Activated CD8-positive, alpha-beta T cell treated with anti-CD3 and anti-CD28 coated beads, Interleukin-2, amount 10 ng/mL, durations not matched to agents 7 days and 5 days (primary cell): ENCODE measurements around the gene GPALPP1. TPM values are rescaled to one million over a fixed set of nuclear protein-coding genes. Genes with fewer than 3 reads are reported as not detected.

Source experiments
- ATAC-seq: fragments of 150-1000 bp; cut with Tn5 transposase; one replicate; pipeline ENCODE4 v1.10.0; 2021; ENCODE audit warnings: moderate library complexity
- CTCF ChIA-PET: fragments of 350-600 bp; sonication (Branson Sonifier 250); formaldehyde crosslinking; loops from one replicate; lab custom pipeline; 2021; ENCODE audit warnings: antibody characterized with exemption; lab: Charles Lee
- POLR2A ChIA-PET: fragments of 350-600 bp; sonication (Branson Sonifier 250); formaldehyde crosslinking; loops from one replicate; lab custom pipeline; 2021; ENCODE audit warnings: antibody characterized with exemption; lab: Charles Lee
- DNase-seq: peaks from one replicate; pipeline ENCODE4 v3.0.0-alpha.2; 2020
- H3K27ac Mint-ChIP-seq: one replicate; pipeline ENCODE4 v1.8.0; 2021; ENCODE audit warnings: mild to moderate bottlenecking, mixed read lengths
- H3K27me3 Mint-ChIP-seq: one replicate; pipeline ENCODE4 v1.8.0; 2021; ENCODE audit warnings: low read depth, mixed read lengths
- H3K36me3 Mint-ChIP-seq: one replicate; pipeline ENCODE4 v1.8.0; 2021; ENCODE audit warnings: low read depth, mixed read lengths
- H3K4me1 Mint-ChIP-seq: one replicate; pipeline ENCODE4 v1.8.0; 2021; ENCODE audit warnings: low read depth, mixed read lengths
- H3K4me3 Mint-ChIP-seq: one replicate; pipeline ENCODE4 v1.8.0; 2021; ENCODE audit warnings: mild to moderate bottlenecking, mixed read lengths
- H3K9me3 Mint-ChIP-seq: one replicate; pipeline ENCODE4 v1.8.0; 2022; ENCODE audit warnings: mixed read lengths; ENCODE audit not compliant: insufficient read depth
- total RNA-seq, 2 experiments: library from RNA; stranded (reverse); gene quantifications; one replicate each; pipeline ENCODE4 v1.2.3, GENCODE V29; 2021

The GPALPP1 gene
- total RNA-seq, 2 experiments from 2014 or later, result 28.9 to 31.9 TPM

DNA sequence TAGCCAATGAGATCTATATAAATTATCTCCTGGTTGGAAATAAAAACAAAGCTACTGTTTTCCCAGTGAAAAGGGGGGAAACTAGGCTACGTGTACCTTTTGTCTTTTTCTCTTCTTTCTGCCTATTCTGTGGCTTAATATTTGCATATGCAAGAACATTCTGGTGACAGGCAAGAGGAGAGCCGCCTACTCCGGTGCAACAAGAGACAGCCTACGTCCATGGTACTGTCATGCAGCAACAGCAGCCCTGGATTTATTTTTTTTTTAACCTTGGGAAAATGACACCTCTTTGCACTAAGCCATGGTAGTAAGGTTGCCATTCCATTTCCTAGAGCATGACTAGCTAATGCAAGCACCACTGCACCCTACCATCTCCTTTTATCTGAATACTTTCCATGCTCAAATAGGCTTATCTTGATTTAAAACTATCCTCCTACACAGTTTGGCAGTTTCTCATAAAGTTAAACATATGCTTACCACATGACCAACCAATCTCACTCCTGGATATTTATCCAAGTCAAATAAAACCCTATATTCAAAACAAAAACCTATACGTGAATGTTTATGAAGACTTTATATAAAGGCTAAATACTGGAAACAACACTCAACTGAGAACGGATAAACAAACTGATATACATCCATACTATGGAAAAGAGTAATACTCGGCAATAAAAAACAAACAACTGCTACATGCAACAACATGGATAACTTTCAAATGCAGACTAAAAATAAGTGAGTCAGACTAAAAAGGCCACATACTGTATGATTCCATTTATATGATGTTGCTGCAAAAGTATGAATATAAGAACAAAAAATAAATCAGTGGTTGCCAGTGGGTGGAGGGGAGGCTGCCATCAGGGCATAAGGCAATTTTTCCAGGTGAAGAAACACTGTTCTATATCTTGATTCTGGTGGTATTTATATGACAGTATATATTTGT, 17.4 kb upstream of the GPALPP1 start:
- H3K9me3 Mint-ChIP-seq, result no peaks in the 10 kb centered on the region
- no peaks in the 10 kb centered on the region for H3K27me3 Mint-ChIP-seq
- DNase-seq, result no peak
- no peak overlapping the region for H3K4me3 Mint-ChIP-seq
- POLR2A ChIA-PET, result no interaction called here
- no peaks in the 10 kb centered on the region for H3K4me1 Mint-ChIP-seq
- peaks cover 2% of the 10 kb centered on the region for H3K36me3 Mint-ChIP-seq
- H3K27ac Mint-ChIP-seq, result no peak overlapping the region
- CTCF ChIA-PET, result interaction anchor here (0.9 to 4.0 kb wide), 6 partner anchors 18 to 489 kb away, joined by 3 to 31 read pairs (median 5); partner anchors contain the start of genes GPALPP1 and NUFIP1
- no peak for ATAC-seq

DNA sequence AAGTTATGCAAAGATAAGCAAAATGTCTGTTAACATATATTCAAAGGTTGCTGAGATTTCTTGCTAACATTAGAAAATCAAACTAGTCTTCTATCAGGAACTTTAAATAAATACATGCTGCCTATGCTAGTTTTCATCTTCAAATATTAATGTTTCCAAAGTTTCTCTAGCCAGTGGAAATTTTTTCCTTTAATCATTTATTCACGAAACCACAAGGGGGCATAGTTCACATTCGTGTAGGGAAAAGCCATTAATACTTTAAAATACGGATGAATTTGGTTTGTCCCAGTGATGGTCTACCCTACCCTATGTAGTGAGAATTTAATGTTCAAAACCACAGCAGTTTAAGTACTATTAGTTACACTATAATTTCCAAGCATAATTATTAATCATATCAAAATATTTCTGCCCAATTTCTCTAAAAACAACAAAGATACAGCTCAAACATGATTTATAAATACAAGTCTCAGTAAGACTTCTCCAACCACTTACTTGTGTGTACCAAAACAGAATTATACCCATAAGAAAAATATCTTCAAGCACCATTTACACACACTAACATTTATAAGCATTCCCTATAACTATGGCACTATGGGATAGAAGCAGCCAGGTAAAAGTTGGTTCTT, 16.3 kb upstream of the GPALPP1 start:
- DNase-seq (no peak), ATAC-seq (no peak)
- Mint-ChIP-seq H3K36me3 (peaks cover 8% of the 10 kb centered on the region), H3K27ac (no peak overlapping the region), H3K4me1 (no peaks in the 10 kb centered on the region), H3K4me3 (no peak overlapping the region), H3K27me3 (no peaks in the 10 kb centered on the region), H3K9me3 (no peaks in the 10 kb centered on the region)
- ChIA-PET CTCF (interaction anchor here (0.8 to 2.0 kb wide), 12 partner anchors 10 to 490 kb away, joined by 3 to 8 read pairs (median 4); partner anchors contain the start of genes GPALPP1 and NUFIP1), POLR2A (no interaction called here)

DNA sequence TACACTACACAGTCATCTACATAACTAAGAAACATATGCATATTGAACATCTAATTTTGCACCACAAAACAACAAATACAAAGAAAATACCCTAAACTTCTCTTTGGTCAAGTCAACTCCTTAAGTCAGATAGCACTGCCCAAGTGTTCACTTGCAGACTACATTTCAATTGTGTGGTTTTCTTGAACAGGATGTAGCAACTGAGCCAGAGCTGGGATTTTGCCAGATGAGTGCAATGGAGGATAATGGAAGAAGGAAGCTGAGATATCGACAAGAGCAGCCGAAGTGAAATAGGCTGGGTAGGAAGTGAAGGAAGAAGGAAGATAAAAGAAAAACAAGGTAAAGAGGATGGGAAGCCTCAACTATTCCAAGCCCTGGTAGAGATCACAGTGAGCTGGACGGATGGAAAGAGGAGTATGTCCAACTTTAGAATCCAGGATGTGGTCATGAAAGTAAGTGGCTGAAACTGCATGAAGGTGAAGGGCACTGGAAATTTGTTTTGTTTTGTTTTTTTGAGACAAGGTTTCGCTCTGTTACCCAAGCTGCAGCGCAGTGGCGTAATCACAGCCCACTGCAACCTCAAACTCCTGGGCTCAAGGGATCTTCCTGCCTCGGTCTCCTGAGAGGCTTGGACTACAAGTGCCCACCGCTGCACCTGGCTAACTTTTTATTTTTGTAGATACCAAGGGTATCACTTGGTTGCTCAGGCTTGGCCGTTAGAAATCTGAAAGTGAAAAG, 15.1 kb upstream of the GPALPP1 start:
- Mint-ChIP-seq H3K4me3 (no peak overlapping the region), H3K9me3 (no peaks in the 10 kb centered on the region), H3K4me1 (no peaks in the 10 kb centered on the region), H3K27me3 (no peaks in the 10 kb centered on the region), H3K27ac (no peak overlapping the region), H3K36me3 (peaks cover 15% of the 10 kb centered on the region)
- ATAC-seq (no peak), DNase-seq (no peak)
- ChIA-PET CTCF (interaction anchor here (0.8 to 2.0 kb wide), 12 partner anchors 9 to 491 kb away, joined by 3 to 8 read pairs (median 4); partner anchors contain the start of genes GPALPP1 and NUFIP1), POLR2A (interaction anchor here (0.6 kb wide), 1 partner anchor 40 kb away, joined by 3 read pairs; no protein-coding TSS in a partner anchor)

DNA sequence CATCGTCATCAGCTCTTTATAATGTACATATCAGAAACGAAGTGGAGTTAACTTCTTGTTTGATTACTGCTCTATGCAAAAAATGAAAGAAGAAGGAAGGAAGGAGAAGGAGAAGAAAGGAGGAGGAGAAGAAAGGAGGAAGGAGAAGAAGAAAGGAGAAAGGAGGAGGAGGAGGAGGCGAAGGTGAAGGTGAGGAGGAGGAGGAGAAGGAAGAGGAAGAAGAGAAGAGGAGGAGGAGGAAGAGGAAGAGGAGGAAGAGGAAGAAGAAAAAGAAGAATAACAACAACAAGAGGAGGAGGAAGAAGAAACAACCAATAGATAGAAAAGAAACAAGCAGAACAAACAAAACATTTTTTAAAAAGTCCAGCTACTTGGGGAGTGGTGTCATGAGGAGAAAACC, 13.1 kb upstream of the GPALPP1 start:
- ChIA-PET POLR2A (no interaction called here), CTCF (interaction anchor here (0.8 to 1.5 kb wide), 3 partner anchors 10 to 59 kb away, joined by 3 to 4 read pairs (median 3); no protein-coding TSS in a partner anchor)
- DNase-seq (no peak), ATAC-seq (no peak)
- H3K36me3 Mint-ChIP-seq, result peaks cover 15% of the 10 kb centered on the region
- H3K4me3 Mint-ChIP-seq, result no peak overlapping the region
- H3K4me1 Mint-ChIP-seq, result no peaks in the 10 kb centered on the region
- H3K27me3 Mint-ChIP-seq, result no peaks in the 10 kb centered on the region
- H3K27ac Mint-ChIP-seq, result no peak overlapping the region
- no peaks in the 10 kb centered on the region for H3K9me3 Mint-ChIP-seq

DNA sequence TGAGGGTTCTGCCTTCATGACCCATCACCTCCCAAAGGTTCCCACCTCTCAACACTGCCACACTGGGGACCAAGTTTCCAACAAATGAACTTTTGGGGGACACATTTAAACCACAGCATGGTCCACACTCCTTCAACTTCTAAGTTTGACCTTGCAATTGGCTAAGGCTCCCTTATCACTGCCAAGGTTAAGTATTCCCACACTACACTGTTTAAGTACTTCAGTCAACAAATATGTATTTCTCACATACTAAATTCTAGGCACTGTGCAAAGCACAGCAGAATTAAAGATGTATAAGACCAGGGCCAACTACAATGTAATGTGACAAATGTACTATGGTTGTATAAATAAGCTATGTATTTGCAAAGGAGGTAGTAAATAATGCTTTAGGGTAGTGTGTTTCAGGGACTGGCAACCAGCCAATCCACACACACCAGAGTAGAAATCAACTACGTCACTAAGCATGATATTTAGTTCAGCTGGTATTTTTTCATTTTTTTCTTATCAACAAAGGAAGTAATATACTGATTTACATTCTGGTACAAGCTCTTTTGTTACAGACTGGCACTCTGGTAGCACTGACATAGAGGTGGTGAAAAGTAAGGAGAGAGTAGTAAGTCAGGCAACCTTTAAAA, 12.3 kb upstream of the GPALPP1 start:
- no peak for DNase-seq
- ChIA-PET POLR2A (no interaction called here), CTCF (interaction anchor here (1.5 to 2.5 kb wide), 4 partner anchors 9 to 493 kb away, joined by 3 to 8 read pairs (median 7); no protein-coding TSS in a partner anchor)
- Mint-ChIP-seq H3K36me3 (peaks cover 15% of the 10 kb centered on the region), H3K27me3 (no peaks in the 10 kb centered on the region), H3K4me1 (no peaks in the 10 kb centered on the region), H3K9me3 (no peaks in the 10 kb centered on the region), H3K27ac (no peak overlapping the region), H3K4me3 (no peak overlapping the region)
- no peak for ATAC-seq

DNA sequence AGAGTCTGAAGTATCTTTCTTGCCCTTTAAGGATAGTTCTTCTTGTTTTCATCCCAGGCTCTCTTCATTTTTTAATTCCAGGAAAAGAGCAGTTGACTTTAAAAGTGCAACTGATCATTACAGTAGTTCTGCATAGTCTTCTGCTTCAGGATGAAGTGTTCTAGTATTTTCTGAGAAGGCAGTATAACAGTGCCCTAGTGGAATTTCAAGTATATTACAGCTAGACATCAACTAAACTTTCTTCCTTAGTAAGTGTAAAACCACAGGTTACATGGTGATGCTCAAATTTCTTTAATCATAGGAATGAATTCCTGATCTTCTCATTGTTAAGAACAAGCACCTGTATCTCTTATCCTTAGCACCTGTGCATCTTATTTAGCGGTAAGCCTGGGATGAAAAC, 11.0 kb upstream of the GPALPP1 start:
- no peaks in the 10 kb centered on the region for H3K9me3 Mint-ChIP-seq
- no peaks in the 10 kb centered on the region for H3K27me3 Mint-ChIP-seq
- H3K4me1 Mint-ChIP-seq, result no peaks in the 10 kb centered on the region
- ChIA-PET CTCF (interaction anchor here (0.7 to 2.5 kb wide), 4 partner anchors 10 to 495 kb away, joined by 3 to 8 read pairs (median 7); no protein-coding TSS in a partner anchor), POLR2A (interaction anchor here (0.6 kb wide), 1 partner anchor 11 kb away, joined by 4 read pairs; no protein-coding TSS in a partner anchor)
- H3K36me3 Mint-ChIP-seq, result peaks cover 15% of the 10 kb centered on the region
- DNase-seq (no peak), ATAC-seq (no peak)
- no peak overlapping the region for H3K4me3 Mint-ChIP-seq
- no peak overlapping the region for H3K27ac Mint-ChIP-seq

DNA sequence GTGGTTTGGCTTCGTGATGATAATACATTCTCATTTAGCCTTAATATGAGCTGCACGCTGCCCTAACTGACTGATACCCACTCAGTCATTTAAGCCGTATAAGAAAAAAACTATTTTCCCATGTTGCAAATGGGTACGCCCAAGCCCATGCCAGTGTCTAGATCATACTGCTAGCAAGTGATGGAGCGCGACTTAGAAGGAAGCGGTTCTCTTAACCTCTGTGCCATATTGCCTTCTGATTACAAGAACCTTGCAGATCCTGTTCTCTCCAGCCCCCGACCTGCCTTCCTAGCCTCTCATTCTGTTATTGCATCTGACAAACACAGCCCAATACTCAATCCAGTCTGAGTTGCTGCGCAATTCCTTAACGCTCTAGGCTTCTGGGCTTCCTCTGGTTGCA, 603 bp downstream of the GPALPP1 start:
- ChIA-PET CTCF (interaction anchor here (1.1 kb wide), 1 partner anchor 17 kb away, joined by 6 read pairs; no protein-coding TSS in a partner anchor), POLR2A (interaction anchor here (0.6 to 1.6 kb wide), 3 partner anchors 24 to 71 kb away, joined by 3 to 4 read pairs (median 3); no protein-coding TSS in a partner anchor)
- DNase-seq, result peak; percentile 39

DNA sequence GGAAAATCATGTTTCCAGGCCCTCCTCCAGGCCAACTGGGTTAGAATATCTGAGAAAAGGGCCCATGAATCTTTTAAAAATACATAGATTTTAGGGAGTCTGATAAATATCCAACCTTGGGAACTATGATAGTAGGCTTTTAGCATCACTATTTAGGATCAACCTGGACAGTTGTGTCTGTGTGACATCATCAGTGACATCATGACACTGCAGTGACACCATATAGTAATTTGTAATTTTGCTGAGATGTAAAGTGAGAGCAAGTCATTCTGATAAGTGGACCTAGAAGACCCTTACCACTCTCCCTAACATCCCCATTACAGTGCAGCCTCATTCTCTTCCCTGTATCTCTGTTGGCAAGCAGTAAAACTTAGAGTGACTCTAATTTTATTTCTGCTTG, 14.1 kb downstream of the GPALPP1 start:
- Mint-ChIP-seq H3K9me3 (no peaks in the 10 kb centered on the region), H3K27me3 (no peaks in the 10 kb centered on the region), H3K36me3 (peaks cover 26% of the 10 kb centered on the region), H3K27ac (no peak overlapping the region), H3K4me1 (no peaks in the 10 kb centered on the region), H3K4me3 (no peak overlapping the region)
- ATAC-seq (no peak), DNase-seq (no peak)
- POLR2A ChIA-PET, result no interaction called here
- CTCF ChIA-PET, result interaction anchor here (1.0 kb wide), 1 partner anchor 32 kb away, joined by 3 read pairs; no protein-coding TSS in a partner anchor

More for the DNA sequence above, 603 bp downstream of the GPALPP1 start:
- Mint-ChIP-seq H3K4me3 (peak overlapping the region; percentile 98), H3K9me3 (no peaks in the 10 kb centered on the region), H3K36me3 (peaks cover 10% of the 10 kb centered on the region), H3K27ac (peak overlapping the region; percentile 100), H3K27me3 (no peaks in the 10 kb centered on the region), H3K4me1 (peaks cover 43% of the 10 kb centered on the region)
- peak; percentile 21 for ATAC-seq

DNA sequence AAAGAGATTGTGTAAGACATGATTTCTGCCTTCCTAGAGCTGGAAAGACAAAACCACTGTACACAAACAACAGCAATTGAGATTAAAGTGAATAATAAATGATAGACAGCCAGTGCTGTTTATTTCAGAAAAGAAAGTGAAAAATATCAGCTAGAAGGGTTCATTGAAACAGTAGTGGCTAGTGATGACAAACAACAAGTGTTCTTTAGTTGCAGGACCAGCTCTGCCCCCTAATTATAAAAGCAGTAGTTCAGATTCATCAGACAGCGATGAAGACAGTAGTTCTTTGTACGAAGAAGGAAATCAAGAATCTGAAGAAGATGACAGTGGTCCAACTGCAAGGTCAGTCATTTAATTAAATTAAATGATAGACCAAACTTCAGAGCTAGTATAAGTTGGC, 14.8 kb downstream of the GPALPP1 start:
- no peaks in the 10 kb centered on the region for H3K27me3 Mint-ChIP-seq
- no peaks in the 10 kb centered on the region for H3K4me1 Mint-ChIP-seq
- ChIA-PET CTCF (interaction anchor here (1.0 to 1.7 kb wide), 3 partner anchors 10 to 32 kb away, joined by 3 to 4 read pairs (median 4); no protein-coding TSS in a partner anchor), POLR2A (interaction anchor here (0.7 kb wide), 1 partner anchor 121 kb away, joined by 3 read pairs; no protein-coding TSS in a partner anchor)
- DNase-seq (no peak), ATAC-seq (no peak)
- H3K9me3 Mint-ChIP-seq, result no peaks in the 10 kb centered on the region
- H3K36me3 Mint-ChIP-seq, result peaks cover 28% of the 10 kb centered on the region
- no peak overlapping the region for H3K4me3 Mint-ChIP-seq
- H3K27ac Mint-ChIP-seq, result no peak overlapping the region

DNA sequence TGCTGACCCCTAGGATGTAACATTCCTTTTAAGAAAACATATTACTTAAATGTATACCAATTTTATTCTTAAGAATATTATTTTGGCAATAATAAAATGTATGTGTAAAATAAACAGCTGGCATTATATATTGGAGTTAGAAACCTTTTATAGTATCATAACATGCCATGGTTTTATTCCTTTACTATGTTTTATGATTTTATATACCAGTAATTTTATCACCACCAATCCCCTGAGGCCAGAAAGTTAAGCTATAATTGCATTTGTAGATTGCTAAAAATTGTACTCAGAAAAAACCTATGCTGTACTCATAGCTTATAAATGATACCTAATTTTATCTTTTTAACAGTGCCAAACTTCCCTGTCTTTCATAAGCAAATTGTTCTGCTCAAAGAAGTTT, 17.9 kb downstream of the GPALPP1 start:
- peaks cover 1% of the 10 kb centered on the region for H3K4me1 Mint-ChIP-seq
- POLR2A ChIA-PET, result interaction anchor here (0.6 kb wide), 1 partner anchor 334 kb away, joined by 3 read pairs; the partner anchor contains the start of gene TPT1
- H3K36me3 Mint-ChIP-seq, result peaks cover 32% of the 10 kb centered on the region
- no peak for DNase-seq
- CTCF ChIA-PET, result interaction anchor here (0.8 to 1.5 kb wide), 5 partner anchors 10 to 388 kb away, joined by 3 to 5 read pairs (median 4); no protein-coding TSS in a partner anchor
- H3K9me3 Mint-ChIP-seq, result no peaks in the 10 kb centered on the region
- no peak for ATAC-seq
- no peaks in the 10 kb centered on the region for H3K27me3 Mint-ChIP-seq
- no peak overlapping the region for H3K4me3 Mint-ChIP-seq
- H3K27ac Mint-ChIP-seq, result no peak overlapping the region
